GM18505 (cell line): ENCODE results near the gene PCK2.
A peak's percentile ranks its signal among the peaks of the same experiment; 100 is the strongest.

Experiments used
- ATAC-seq: cut with Tn5 transposase; IDR thresholded peaks from one replicate; pipeline ENCODE4 v1.9.1; 2021; ENCODE audit not compliant: unreplicated experiment
- POLR2A ChIP-seq: IDR thresholded peaks from 4 replicates; pipeline ENCODE4 v1.6.1; 2011; ENCODE audit warnings: borderline replicate concordance; ENCODE audit not compliant: insufficient read depth, insufficient read length; ENCODE audit errors: extremely low read depth

PCK2 gene

DNA sequence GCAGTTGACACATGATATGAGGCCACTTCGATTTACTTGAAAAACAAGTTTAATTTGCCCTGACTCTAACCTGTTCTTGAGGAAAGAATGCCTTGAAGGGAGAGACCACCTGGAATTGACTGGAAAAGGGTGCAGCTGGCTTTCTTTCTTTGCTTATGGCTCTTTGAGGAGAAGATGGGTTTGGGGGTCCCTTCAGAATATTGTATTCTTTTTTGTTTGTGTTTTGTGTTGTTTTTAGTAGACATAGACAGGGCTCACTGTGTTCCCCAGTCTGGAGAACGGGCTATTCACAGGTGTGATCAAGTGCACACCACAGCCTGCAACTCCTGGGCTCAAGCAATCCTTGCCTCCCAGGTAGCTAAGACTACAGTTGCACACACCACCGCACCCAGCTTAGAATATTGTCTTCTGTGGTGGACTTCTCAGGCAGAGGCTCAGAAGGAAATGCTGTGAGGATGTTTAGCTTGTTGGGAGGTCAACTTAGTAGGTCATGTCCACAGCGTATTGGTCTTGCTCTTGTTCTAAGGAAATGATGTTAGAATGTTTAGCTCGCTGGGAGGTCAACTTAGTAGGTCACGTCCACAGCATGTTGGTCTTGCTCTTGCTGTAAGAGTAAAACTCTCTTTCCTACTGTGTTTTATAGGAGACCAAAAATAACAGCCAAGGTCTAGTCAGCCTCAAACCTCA lies 22.2 kb downstream of the PCK2 start:
- no peak for TF ChIP-seq POLR2A
- no peak for ATAC-seq

GRCh38 chr14:24117179-24117578 lies 23.1 kb downstream of the PCK2 start:
- ATAC-seq, result no peak
- TF ChIP-seq POLR2A, result no peak

DNA sequence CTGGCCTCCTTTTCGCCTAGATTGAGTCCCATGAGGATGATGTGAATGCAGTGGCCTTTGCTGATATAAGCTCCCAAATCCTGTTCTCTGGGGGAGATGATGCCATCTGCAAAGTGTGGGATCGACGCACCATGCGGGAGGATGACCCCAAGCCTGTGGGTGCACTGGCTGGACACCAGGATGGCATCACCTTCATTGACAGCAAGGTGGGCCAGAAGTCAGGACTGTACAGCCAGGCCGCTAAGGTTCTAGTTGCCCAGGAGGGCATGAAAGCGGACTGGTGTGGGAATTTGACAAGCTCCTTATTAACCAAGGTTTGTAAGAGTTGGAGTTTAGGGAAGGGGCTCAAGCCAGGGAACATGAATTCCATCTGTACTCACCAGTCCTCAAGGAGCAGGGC lies 25.6 kb downstream of the PCK2 start:
- ATAC-seq, result no peak
- TF ChIP-seq POLR2A, result no peak

GRCh38 chr14:24121210-24121609 lies 27.1 kb downstream of the PCK2 start:
- TF ChIP-seq POLR2A, result no peak
- no peak for ATAC-seq

DNA sequence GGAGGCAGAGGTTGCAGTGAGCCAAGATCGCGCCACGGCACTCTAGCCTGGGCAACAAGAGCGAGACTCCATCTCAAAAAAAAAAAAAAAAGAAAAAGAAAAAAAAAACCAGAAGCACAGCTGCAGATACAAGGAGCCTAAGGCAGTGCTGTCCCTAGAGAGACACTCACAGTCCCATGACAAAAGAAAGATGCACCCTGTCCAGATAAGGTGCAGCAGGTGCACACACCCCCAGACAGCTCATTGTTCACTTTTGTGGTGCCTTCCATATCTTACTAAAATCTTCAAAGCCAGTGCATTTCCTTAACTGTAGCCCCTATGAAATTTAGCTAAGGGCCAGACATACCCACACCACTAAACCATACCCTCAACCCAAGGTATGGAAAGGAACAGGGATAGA lies 28.3 kb downstream of the PCK2 start:
- no peak for ATAC-seq
- TF ChIP-seq POLR2A, result no peak

- ATAC-seq, result no peak
- TF ChIP-seq POLR2A, result no peak
Measured at GRCh38 chr14:24122898-24123297, 28.8 kb downstream of the PCK2 start.

- TF ChIP-seq POLR2A, result peak; percentile 40
- no peak for ATAC-seq
Measured at GRCh38 chr14:24123424-24124417, 29.6 kb downstream of the PCK2 start.

GRCh38 chr14:24126939-24127338 lies 32.8 kb downstream of the PCK2 start:
- TF ChIP-seq POLR2A, result no peak
- no peak for ATAC-seq

DNA sequence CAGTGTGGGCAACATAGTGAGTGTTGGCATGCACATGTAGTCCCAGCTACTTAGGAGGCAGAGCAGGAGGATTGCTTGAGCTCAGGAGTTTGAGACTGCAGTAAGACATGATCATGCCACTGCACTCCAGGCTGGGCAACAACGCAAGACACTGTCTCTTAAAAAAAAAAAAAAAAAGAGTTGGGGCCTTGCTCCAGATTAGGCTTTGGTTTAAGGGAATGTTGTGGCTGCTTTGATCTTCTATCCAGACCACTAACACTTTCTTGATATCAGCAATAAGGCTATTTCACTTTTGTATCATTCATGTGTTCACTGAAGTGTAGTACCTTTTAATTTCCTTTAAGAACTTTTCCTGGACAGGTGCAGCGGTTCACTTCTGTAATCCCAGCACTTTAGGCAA lies 33.6 kb downstream of the PCK2 start:
- ATAC-seq, result no peak
- no peak for TF ChIP-seq POLR2A

DNA sequence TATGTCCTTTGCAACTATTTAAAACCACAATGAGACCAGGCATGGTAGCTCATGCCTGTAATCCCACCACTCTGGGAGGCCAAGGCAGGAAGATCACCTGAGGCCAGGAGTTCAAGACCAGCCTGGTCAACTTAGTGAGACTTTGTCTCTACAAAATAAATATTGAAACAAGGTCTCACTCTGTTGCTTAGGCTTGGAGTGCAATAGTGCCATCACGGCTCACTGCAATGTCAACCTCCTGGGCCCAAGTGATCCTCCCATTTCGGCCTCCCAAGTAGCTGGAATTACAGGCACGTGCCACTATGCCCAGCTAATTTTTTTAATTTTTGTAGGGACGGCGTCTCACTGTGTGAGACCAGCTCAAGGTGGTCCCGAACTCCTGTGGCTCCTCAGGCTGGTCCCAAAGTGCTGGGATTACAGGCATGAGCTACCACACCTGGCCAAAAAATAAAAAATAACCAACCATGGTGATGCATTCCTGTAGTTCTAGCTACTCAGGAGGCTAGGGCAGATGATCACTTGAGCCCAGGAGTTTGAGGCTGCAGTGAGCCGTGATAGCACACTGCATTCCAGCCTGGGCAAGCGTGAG lies 35.4 kb downstream of the PCK2 start:
- ATAC-seq, result no peak
- TF ChIP-seq POLR2A, result no peak

GRCh38 chr14:24130380-24130716 lies 36.2 kb downstream of the PCK2 start, which contains the start of gene FITM1:
Gene FITM1 (plus strand): TSS chr14:24130659. CDS start chr14:24131564, 905 bp downstream.
- TF ChIP-seq POLR2A, result no peak

DNA sequence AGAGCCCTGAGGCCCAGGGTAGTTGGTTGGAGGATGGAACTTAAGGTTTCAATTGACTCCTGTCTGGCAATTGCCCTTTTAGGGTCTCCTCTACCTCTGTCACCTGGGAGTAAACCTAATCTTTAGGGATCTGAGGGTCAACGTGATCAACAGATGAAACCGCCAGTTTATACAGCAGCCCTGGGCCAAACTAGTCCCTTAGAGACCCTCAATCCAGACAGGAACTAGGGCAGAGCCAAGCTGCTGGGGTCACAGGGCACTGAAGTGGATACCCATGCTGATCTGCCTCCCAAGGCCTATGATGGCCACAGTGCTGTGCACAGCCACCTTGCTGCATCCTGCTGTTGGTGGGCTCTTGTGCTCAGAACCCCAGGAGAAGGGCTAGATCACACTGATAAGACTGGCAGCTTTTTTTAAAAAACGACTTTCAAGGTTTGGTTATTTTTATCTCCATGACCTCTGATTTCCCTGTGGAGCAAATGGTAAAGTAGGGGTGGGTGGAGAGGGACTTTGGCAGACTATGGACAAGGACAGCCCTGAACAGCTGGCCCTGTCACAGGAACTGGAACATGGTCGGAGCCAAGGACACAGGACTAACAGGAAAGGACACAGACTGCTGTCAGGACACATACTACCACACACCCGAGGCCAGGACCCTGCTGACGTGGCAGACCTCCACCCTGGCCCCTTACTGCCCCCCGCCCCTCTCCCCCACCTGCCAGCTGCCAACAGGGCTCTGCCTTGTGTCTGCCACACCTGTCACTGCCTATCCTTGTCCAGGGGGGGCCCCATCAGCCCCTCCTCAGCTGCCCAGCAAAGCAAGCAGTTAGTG lies 36.8 kb downstream of the PCK2 start:
- no peak for TF ChIP-seq POLR2A
- no peak for ATAC-seq

More at GRCh38 chr14:24130380-24130716, 36.2 kb downstream of the PCK2 start, which contains the start of gene FITM1:
- no peak for ATAC-seq

DNA sequence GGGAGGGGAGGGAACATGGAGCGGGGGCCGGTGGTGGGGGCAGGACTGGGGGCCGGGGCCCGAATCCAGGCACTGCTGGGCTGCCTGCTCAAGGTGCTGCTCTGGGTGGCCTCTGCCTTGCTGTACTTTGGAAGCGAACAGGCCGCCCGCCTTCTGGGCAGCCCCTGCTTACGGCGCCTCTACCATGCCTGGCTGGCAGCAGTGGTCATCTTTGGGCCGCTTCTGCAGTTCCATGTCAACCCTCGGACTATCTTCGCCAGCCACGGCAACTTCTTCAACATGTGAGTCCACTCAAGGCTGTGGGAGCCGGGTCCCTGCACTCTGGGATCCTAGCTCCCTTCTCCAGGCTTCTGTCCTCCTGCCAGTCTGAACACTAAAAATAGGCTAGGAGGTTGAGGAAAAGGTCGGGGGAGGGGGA lies 37.4 kb downstream of the PCK2 start:
- TF ChIP-seq POLR2A, result no peak
- no peak for ATAC-seq
